MCF 10A (cell line): ENCODE results near the gene KCTD13. TPM values are rescaled to one million over a fixed set of nuclear protein-coding genes. Genes with fewer than 3 reads are reported as not detected.
A peak's percentile ranks its signal among the peaks of the same experiment; 100 is the strongest.

Experiments
- BruUV-seq: library from RNA; stranded (reverse); fragments of 400-500 nt; replicated peaks from 2 replicates; lab custom pipeline; 2021; lab: Mats Ljungman, UMichigan
- CTCF ChIA-PET: fragments of 300-600 bp; sonication (Branson Sonifier 250); formaldehyde crosslinking; extraction: SDS; loops from one replicate; lab custom pipeline; 2021; ENCODE audit warnings: antibody characterized with exemption, inconsistent platforms; lab: Yijun Ruan, JAX
- POLR2A ChIA-PET: fragments of 300-600, 350-650 bp; sonication (Branson Sonifier 250); formaldehyde crosslinking; extraction: SDS; loops from one replicate; lab custom pipeline; 2020; ENCODE audit warnings: antibody characterized with exemption, inconsistent platforms; lab: Yijun Ruan, JAX
- DNase-seq: peaks from one replicate; pipeline ENCODE4 v3.0.0-alpha.2; 2018; ENCODE audit not compliant: unreplicated experiment
- H3K27ac Mint-ChIP-seq: one replicate; pipeline ENCODE4 v1.8.0; 2022; ENCODE audit warnings: mild to moderate bottlenecking, low read depth, mixed read lengths; ENCODE audit not compliant: unreplicated experiment
- H3K27me3 Mint-ChIP-seq: one replicate; pipeline ENCODE4 v1.8.0; 2022; ENCODE audit warnings: mixed read lengths; ENCODE audit not compliant: insufficient read depth, unreplicated experiment
- H3K36me3 Mint-ChIP-seq: one replicate; pipeline ENCODE4 v1.8.0; 2022; ENCODE audit warnings: mild to moderate bottlenecking, moderate library complexity, mixed read lengths; ENCODE audit not compliant: insufficient read depth, unreplicated experiment
- H3K4me1 Mint-ChIP-seq: one replicate; pipeline ENCODE4 v1.8.0; 2022; ENCODE audit warnings: mixed read lengths; ENCODE audit not compliant: insufficient read depth, unreplicated experiment
- H3K4me3 Mint-ChIP-seq: one replicate; pipeline ENCODE4 v1.8.0; 2022; ENCODE audit warnings: mild to moderate bottlenecking, moderate library complexity, mixed read lengths; ENCODE audit not compliant: unreplicated experiment
- H3K9me3 Mint-ChIP-seq: one replicate; pipeline ENCODE4 v1.8.0; 2022; ENCODE audit warnings: mixed read lengths; ENCODE audit not compliant: unreplicated experiment
- CTCF ChIP-seq: fragments of 200-600 bp; IDR thresholded peaks from one replicate; pipeline ENCODE4 v1.8.0; 2022; ENCODE audit warnings: antibody characterized with exemption, mild to moderate bottlenecking; ENCODE audit not compliant: unreplicated experiment
- intact Hi-C: fragments of 100-400 bp; cut with micrococcal nuclease; formaldehyde crosslinking; loops from 2 replicates; pipeline ENCODE4 v1.14.1; 2022
- total RNA-seq: library from RNA; stranded (reverse); gene quantifications from 2 replicates; pipeline ENCODE4 v1.2.3, GENCODE V29; 2022

KCTD13 gene
- total RNA-seq, 1 experiment from 2014 or later = 38.9 TPM

GRCh38 chr16:29863669-29863984, 62.4 kb downstream of the KCTD13 start:
- Mint-ChIP-seq H3K4me3 (peak overlapping the region; percentile 99), H3K27me3 (no peaks in the 10 kb centered on the region), H3K9me3 (no peaks in the 10 kb centered on the region), H3K27ac (peak overlapping the region; percentile 99), H3K4me1 (peaks cover 14% of the 10 kb centered on the region), H3K36me3 (peaks cover 22% of the 10 kb centered on the region)
- BruUV-seq = no TSS peak
- no peak for DNase-seq
- intact Hi-C loops = loop anchor here (2.0 to 5.0 kb wide), 4 partner anchors 41 to 157 kb away; partner anchors contain the start of genes INO80E and MVP
- ChIA-PET CTCF (interaction anchor here (0.7 to 1.9 kb wide), 3 partner anchors 14 to 15 kb away, joined by 3 to 7 read pairs (median 6); no protein-coding TSS in a partner anchor), POLR2A (interaction anchor here (0.7 to 2.8 kb wide), 10 partner anchors 34 to 941 kb away, joined by 3 to 23 read pairs (median 8); partner anchors contain the start of genes ASPHD1, HIRIP3, KCTD13 and MVP)
- TF ChIP-seq CTCF = no peak

- peak; percentile 96 for DNase-seq
- BruUV-seq = no TSS peak
- H3K27ac Mint-ChIP-seq = peak within 1 kb of the TSS; percentile 99
- POLR2A ChIA-PET = interaction anchor here (0.6 to 2.8 kb wide), 12 partner anchors 33 to 941 kb away, joined by 3 to 23 read pairs (median 6); partner anchors contain the start of genes ASPHD1, HIRIP3, KCTD13 and MVP
- H3K4me1 Mint-ChIP-seq = peaks cover 14% of the 10 kb centered on the region
- TF ChIP-seq CTCF = no peak
- intact Hi-C loops = loop anchor here (2.0 to 5.0 kb wide), 4 partner anchors 41 to 158 kb away; partner anchors contain the start of genes INO80E and MVP
- no peaks in the 10 kb centered on the region for H3K27me3 Mint-ChIP-seq
- H3K36me3 Mint-ChIP-seq = peaks cover 28% of the 10 kb centered on the region
- H3K4me3 Mint-ChIP-seq = peak within 1 kb of the TSS; percentile 99
- CTCF ChIA-PET = interaction anchor here (0.7 to 1.9 kb wide), 4 partner anchors 15 to 143 kb away, joined by 3 to 7 read pairs (median 4); no protein-coding TSS in a partner anchor
- H3K9me3 Mint-ChIP-seq = no peaks in the 10 kb centered on the region
Measured at GRCh38 chr16:29862884-29863668, 63.0 kb downstream of the KCTD13 start, which contains the start of gene CDIPT. TSS of gene CDIPT (minus strand) at chr16:29863226. CDS start at chr16:29862857, 369 bp downstream.

- no peaks in the 10 kb centered on the region for H3K9me3 Mint-ChIP-seq
- intact Hi-C loops = loop anchor here (2.0 to 5.0 kb wide), 4 partner anchors 40 to 158 kb away; partner anchors contain the start of genes INO80E and MVP
- POLR2A ChIA-PET = interaction anchor here (0.6 to 2.8 kb wide), 10 partner anchors 9 to 944 kb away, joined by 3 to 23 read pairs (median 6); partner anchors contain the start of genes ASPHD1, KCTD13, MVP and SEZ6L2
- H3K27ac Mint-ChIP-seq = peak overlapping the region; percentile 99
- H3K36me3 Mint-ChIP-seq = peaks cover 33% of the 10 kb centered on the region
- CTCF ChIA-PET = interaction anchor here (0.7 to 0.8 kb wide), 4 partner anchors 55 to 229 kb away, joined by 3 to 4 read pairs (median 3); no protein-coding TSS in a partner anchor
- H3K27me3 Mint-ChIP-seq = no peaks in the 10 kb centered on the region
- H3K4me3 Mint-ChIP-seq = peak overlapping the region; percentile 99
- TSS peak; percentile 61 for BruUV-seq
- peak; percentile 33 for DNase-seq
- peaks cover 14% of the 10 kb centered on the region for H3K4me1 Mint-ChIP-seq
- TF ChIP-seq CTCF = no peak
Measured at GRCh38 chr16:29862383-29862883, 63.6 kb downstream of the KCTD13 start.

GRCh38 chr16:29860218-29860617, 65.8 kb downstream of the KCTD13 start:
- Mint-ChIP-seq H3K27ac (no peak overlapping the region), H3K9me3 (no peaks in the 10 kb centered on the region), H3K36me3 (peaks cover 35% of the 10 kb centered on the region), H3K4me1 (peaks cover 14% of the 10 kb centered on the region), H3K27me3 (no peaks in the 10 kb centered on the region), H3K4me3 (no peak overlapping the region)
- no TSS peak for BruUV-seq
- intact Hi-C loops = loop anchor here (5.0 kb wide), 1 partner anchor 38 kb away; the partner anchor contains the start of gene MVP
- TF ChIP-seq CTCF = no peak
- DNase-seq = no peak
- ChIA-PET POLR2A (no interaction called here), CTCF (interaction anchor here (1.1 kb wide), 1 partner anchor 11 kb away, joined by 3 read pairs; no protein-coding TSS in a partner anchor)
